ENCODE results near the gene NCCRP1.

- no peak for TF ChIP-seq EZH2 (IDR thresholded peaks at IDR 0.05; ENCODE audit: borderline replicate concordance, low read depth, low read length, severe bottlenecking)
- no peak for TF ChIP-seq CTCF (IDR thresholded peaks at IDR 0.05; ENCODE audit: extremely low read depth in 1 of 2, insufficient read depth in 1 of 2, low read depth in 1 of 2, low read length in 2 of 2)
- TF ChIP-seq POLR2A (IDR thresholded peaks at IDR 0.05; ENCODE audit: low read depth, low read length) = no peak
These were observed 1.8 kb upstream of the NCCRP1 start for GRCh38 chr19:39194832-39195542.
